ENCODE measurements around the gene ECE1. TPM values are rescaled to one million over a fixed set of nuclear protein-coding genes. Genes with fewer than 3 reads are reported as not detected.

ECE1 gene
- total RNA-seq, 1 experiment from 2014 or later, result 192 TPM

DNA sequence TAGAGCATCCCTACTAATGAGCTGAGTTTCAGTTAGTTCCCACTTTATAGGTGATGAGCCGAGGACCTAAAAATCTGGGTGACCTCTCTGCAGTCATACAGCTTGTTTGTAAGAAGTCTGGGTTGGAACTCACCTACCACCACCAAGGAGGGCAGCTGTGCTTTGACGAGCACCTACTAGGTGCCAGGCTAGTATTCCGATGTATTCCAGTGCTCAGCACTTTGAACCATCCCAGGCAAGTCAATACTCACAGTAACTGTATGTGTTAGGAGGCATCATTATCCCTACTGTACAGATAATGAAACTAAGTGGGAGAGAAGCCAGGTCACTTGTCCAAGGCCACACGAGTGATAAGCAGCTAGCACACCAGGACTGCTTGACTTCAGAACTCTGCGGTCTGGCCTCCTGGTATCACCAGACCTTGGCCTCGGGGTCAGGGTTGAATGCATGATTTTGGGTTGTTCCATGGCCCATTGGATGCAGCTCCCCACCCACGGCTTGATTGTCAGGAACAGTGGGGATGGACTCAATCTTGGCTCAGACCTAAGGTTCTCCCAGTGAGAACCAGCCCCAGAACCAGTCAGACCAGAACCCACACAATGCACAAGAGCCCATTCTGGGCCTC lies 20.7 kb downstream of the ECE1 start:
- no peak overlapping the region for H3K4me3 ChIP-seq (ENCODE audit: low read depth in 2 of 2, low read length in 2 of 2)
- peaks cover 7% of the 10 kb centered on the region; the same call in 1 of the 2 replicates for H3K36me3 ChIP-seq (ENCODE audit: control insufficient read depth, insufficient read depth, low read length)
- H3K9me3 ChIP-seq (ENCODE audit: control insufficient read depth, insufficient read depth, low read depth, low read length), result no peaks in the 10 kb centered on the region
- H3K4me1 ChIP-seq (ENCODE audit: control insufficient read depth, insufficient read depth, low read length), result no peaks in the 10 kb centered on the region
- intact Hi-C loops (cut with micrococcal nuclease; ENCODE audit: unreplicated experiment) (no loop called here), in situ Hi-C loops (cut with HindIII; ENCODE audit: low pct_unique_long_range_greater_than_20kb, low sequenced_read_pairs) (no loop called here)
- no TSS peak for BruUV-seq (replicated peaks)
- ChIA-PET POLR2A (interaction anchor here (0.5 kb wide), 1 partner anchor 40 kb away, joined by 3 read pairs; no protein-coding TSS in a partner anchor), CTCF (interaction anchor here (0.5 to 2.0 kb wide), 12 partner anchors 8 to 457 kb away, joined by 3 to 15 read pairs (median 8); no protein-coding TSS in a partner anchor)
- ATAC-seq (no peak), DNase-seq (ENCODE audit: low read depth, low spot score) (no peak)
- TF ChIP-seq POLR2AphosphoS5 (IDR thresholded peaks at IDR 0.05; ENCODE audit: low read depth, low read length) (no peak), SIN3A (IDR thresholded peaks at IDR 0.05; ENCODE audit: borderline replicate concordance, insufficient read depth, low read depth, low read length) (no peak), TCF7L2 (IDR thresholded peaks at IDR 0.05; ENCODE audit: low read depth, low read length) (no peak)
- TF ChIP-seq, protein P1, sequence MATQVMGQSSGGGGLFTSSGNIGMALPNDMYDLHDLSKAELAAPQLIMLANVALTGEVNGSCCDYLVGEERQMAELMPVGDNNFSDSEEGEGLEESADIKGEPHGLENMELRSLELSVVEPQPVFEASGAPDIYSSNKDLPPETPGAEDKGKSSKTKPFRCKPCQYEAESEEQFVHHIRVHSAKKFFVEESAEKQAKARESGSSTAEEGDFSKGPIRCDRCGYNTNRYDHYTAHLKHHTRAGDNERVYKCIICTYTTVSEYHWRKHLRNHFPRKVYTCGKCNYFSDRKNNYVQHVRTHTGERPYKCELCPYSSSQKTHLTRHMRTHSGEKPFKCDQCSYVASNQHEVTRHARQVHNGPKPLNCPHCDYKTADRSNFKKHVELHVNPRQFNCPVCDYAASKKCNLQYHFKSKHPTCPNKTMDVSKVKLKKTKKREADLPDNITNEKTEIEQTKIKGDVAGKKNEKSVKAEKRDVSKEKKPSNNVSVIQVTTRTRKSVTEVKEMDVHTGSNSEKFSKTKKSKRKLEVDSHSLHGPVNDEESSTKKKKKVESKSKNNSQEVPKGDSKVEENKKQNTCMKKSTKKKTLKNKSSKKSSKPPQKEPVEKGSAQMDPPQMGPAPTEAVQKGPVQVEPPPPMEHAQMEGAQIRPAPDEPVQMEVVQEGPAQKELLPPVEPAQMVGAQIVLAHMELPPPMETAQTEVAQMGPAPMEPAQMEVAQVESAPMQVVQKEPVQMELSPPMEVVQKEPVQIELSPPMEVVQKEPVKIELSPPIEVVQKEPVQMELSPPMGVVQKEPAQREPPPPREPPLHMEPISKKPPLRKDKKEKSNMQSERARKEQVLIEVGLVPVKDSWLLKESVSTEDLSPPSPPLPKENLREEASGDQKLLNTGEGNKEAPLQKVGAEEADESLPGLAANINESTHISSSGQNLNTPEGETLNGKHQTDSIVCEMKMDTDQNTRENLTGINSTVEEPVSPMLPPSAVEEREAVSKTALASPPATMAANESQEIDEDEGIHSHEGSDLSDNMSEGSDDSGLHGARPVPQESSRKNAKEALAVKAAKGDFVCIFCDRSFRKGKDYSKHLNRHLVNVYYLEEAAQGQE (IDR thresholded peaks at IDR 0.05; ENCODE audit: insufficient read depth in 1 of 2, low read depth in 2 of 2, low read length in 1 of 2), result no peak
- TF ChIP-seq, protein P2, sequence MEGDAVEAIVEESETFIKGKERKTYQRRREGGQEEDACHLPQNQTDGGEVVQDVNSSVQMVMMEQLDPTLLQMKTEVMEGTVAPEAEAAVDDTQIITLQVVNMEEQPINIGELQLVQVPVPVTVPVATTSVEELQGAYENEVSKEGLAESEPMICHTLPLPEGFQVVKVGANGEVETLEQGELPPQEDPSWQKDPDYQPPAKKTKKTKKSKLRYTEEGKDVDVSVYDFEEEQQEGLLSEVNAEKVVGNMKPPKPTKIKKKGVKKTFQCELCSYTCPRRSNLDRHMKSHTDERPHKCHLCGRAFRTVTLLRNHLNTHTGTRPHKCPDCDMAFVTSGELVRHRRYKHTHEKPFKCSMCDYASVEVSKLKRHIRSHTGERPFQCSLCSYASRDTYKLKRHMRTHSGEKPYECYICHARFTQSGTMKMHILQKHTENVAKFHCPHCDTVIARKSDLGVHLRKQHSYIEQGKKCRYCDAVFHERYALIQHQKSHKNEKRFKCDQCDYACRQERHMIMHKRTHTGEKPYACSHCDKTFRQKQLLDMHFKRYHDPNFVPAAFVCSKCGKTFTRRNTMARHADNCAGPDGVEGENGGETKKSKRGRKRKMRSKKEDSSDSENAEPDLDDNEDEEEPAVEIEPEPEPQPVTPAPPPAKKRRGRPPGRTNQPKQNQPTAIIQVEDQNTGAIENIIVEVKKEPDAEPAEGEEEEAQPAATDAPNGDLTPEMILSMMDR (IDR thresholded peaks at IDR 0.05), result no peak
- H3K27ac ChIP-seq (ENCODE audit: low read length), result no peak overlapping the region
- H3K27me3 ChIP-seq (ENCODE audit: control insufficient read depth, insufficient read depth, low read length), result no peaks in the 10 kb centered on the region

DNA sequence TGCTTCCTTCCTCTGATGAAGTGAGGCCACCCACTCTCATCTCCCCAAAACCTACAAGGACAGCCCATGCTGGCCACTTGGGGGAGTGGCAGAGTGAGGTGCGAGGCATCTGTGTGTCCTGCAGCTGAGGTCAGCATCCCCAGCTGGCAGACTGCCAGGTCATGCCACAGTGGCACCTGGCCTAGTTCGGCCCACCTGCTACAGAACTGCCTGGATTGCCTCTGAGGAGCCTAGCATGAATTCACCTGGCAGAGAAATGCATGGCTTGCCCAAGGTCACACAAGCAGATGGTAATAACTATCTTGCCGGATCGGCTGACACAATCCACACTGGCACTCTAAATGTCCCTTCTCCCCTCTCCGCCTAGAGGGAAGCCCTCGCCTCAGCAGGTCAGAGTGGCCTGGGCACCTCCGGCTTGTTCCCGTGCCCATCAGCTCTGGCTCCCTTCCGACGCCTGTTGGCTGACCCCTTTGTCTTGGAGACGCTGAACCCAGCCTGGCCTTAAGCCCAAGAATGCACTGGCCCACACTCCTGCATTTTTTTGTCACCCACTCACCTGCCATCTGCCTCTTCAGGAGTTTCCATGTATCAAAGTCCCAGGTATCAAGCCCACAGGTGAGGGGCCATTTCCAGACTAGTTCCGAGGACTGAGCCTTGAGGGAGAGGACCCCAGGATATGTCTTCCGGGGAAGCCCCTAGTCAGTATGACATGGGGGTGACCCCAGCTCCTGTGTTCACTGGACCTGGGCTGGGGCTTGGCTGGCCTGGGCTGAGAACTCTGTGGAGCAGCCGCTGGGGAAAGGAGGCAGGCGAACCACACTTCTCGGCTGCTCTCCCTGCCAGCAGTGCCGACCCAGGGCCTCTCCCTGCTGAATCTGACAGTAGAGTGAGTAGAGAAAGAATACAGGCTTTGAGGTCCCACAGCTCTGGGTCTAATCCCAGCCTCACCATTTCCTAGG lies 21.7 kb downstream of the ECE1 start:
- no TSS peak for BruUV-seq (replicated peaks)
- H3K9me3 ChIP-seq (ENCODE audit: control insufficient read depth, insufficient read depth, low read depth, low read length), result no peaks in the 10 kb centered on the region
- in situ Hi-C loops (cut with HindIII; ENCODE audit: low pct_unique_long_range_greater_than_20kb, low sequenced_read_pairs) (no loop called here), intact Hi-C loops (cut with micrococcal nuclease; ENCODE audit: unreplicated experiment) (no loop called here)
- H3K4me1 ChIP-seq (ENCODE audit: control insufficient read depth, insufficient read depth, low read length), result no peaks in the 10 kb centered on the region
- no peaks in the 10 kb centered on the region for H3K27me3 ChIP-seq (ENCODE audit: control insufficient read depth, insufficient read depth, low read length)
- H3K27ac ChIP-seq (ENCODE audit: low read length), result no peak overlapping the region
- CTCF ChIA-PET, result interaction anchor here (0.6 to 1.1 kb wide), 2 partner anchors 13 to 17 kb away, joined by 3 read pairs; no protein-coding TSS in a partner anchor
- H3K36me3 ChIP-seq (ENCODE audit: control insufficient read depth, insufficient read depth, low read length), result peaks cover 7% of the 10 kb centered on the region; the same call in 1 of the 2 replicates
- POLR2A ChIA-PET, result no interaction called here
- DNase-seq (ENCODE audit: low read depth, low spot score) (no peak), ATAC-seq (no peak)
- TF ChIP-seq, protein P1 (IDR thresholded peaks at IDR 0.05; ENCODE audit: insufficient read depth in 1 of 2, low read depth in 2 of 2, low read length in 1 of 2), result no peak
- TF ChIP-seq POLR2AphosphoS5 (IDR thresholded peaks at IDR 0.05; ENCODE audit: low read depth, low read length), result no peak
- no peak for TF ChIP-seq TCF7L2 (IDR thresholded peaks at IDR 0.05; ENCODE audit: low read depth, low read length)
- no peak for TF ChIP-seq SIN3A (IDR thresholded peaks at IDR 0.05; ENCODE audit: borderline replicate concordance, insufficient read depth, low read depth, low read length)
- TF ChIP-seq, protein P2 (IDR thresholded peaks at IDR 0.05), result no peak
- H3K4me3 ChIP-seq (ENCODE audit: low read depth in 2 of 2, low read length in 2 of 2), result no peak overlapping the region
